Body of pancreas (tissue), 4 donors: ENCODE results near the gene BTG2. TPM values are rescaled to one million over a fixed set of nuclear protein-coding genes. Genes with fewer than 3 reads are reported as not detected.

ENCODE experiments used
- ATAC-seq: fragments of 150-250 bp; one replicate; pipeline ENCODE4 v1.9.1; 2016
- DNase-seq, 4 donors: peaks; one replicate each; pipeline ENCODE4 v3.0.0-alpha.2; 2019
- H3K27ac ChIP-seq, 4 donors: fragments of 200-600 bp; sonication (generic); 1 replicate in 3 of 4; 2 replicates in 1 of 4; pipeline versions ENCODE4 v1.5.1 to v1.6.1; 2016 to 2019; ENCODE audit warnings: mild to moderate bottlenecking in 1 of 4, mixed read lengths in 1 of 4, moderate library complexity in 1 of 4
- H3K27me3 ChIP-seq, 2 donors: fragments of 200-600 bp; sonication (generic); one replicate each; pipeline ENCODE4 v1.6.0; 2016; ENCODE audit warnings: mild to moderate bottlenecking in 1 of 2
- H3K36me3 ChIP-seq, 2 donors: fragments of 200-600 bp; sonication (generic); replicated peaks in 1 of 2; 2 replicates each; pipeline ENCODE4 v1.5.1; 2016; ENCODE audit warnings: low read depth in 2 of 2; ENCODE audit not compliant: insufficient read depth in 1 of 2
- H3K4me1 ChIP-seq: fragments of 200-600 bp; sonication (generic); one replicate; pipeline ENCODE4 v1.6.0; 2016
- H3K4me3 ChIP-seq, 2 donors: fragments of 200-600 bp; sonication (generic); 1 replicate in 1 of 2; 2 replicates in 1 of 2; pipeline ENCODE4 v1.5.1; 2016 to 2019
- H3K9me3 ChIP-seq, 3 donors: fragments of 200-600 bp; sonication (generic); 1 replicate in 2 of 3; 2 replicates in 1 of 3; pipeline ENCODE4 v1.5.1; 2016
- POLR2A ChIP-seq, 3 donors: fragments of 450-650 bp; IDR thresholded peaks; one replicate each; pipeline ENCODE4 v1.6.1; 2016; ENCODE audit warnings: antibody characterized with exemption in 3 of 3, mild to moderate bottlenecking in 2 of 3
- WGBS, 2 donors: methylation state at CpG; one replicate each; pipeline ENCODE4 v1.1.5; 2017; 5-methylcytosine and 5-hydroxymethylcytosine counted together
- intact Hi-C: fragments of 100-400 bp; cut with DNase I; formaldehyde crosslinking; loops from one replicate; pipeline ENCODE4 v1.15.1; 2023
- total RNA-seq, 2 donors: library from RNA; depleted of rRNA; stranded (reverse); fragments of >200 nt; gene quantifications; one replicate each; pipeline ENCODE4 v1.1.0, GENCODE V29; 2016
- TF ChIP-seq, protein P1 (sequence below), 7 experiments: fragments of 450-650 bp in 4 of 7; fragments of 200-600 bp in 3 of 7; sonication (generic) in 3 of 7; IDR thresholded peaks; one replicate each; pipeline ENCODE4 v1.5.1; 2016 to 2019; ENCODE audit warnings: antibody characterized with exemption in 7 of 7

Gene BTG2
- total RNA-seq, 2 donors from 2014 or later = 122 to 160 TPM

DNA sequence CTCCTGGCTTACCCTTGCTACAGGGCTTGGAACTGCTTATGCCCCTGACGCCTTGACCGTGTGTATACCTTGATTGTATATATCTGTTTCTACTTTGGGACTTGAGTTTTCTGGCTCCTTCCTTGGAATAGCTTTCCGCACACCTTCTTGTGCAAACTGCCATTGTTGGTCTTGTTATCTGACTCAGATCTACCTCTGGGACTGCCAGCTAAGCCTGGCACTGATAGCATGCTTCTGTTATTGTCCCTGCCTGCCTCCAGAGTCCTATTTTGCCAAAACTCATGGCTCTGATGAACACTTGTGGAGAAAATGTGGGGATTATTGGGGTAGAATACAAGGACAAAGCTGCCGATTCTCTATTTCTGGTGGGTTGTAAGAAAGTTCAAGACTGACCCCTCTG, 30.2 kb downstream of the BTG2 start:
- intact Hi-C loops = no loop called here
- ATAC-seq = no peak
- Histone ChIP-seq H3K27ac (no peak overlapping the region), H3K27me3 (no peaks in the 10 kb centered on the region), H3K4me3 (no peak overlapping the region), H3K36me3 (no peaks in the 10 kb centered on the region), H3K9me3 (no peaks in the 10 kb centered on the region), H3K4me1 (peaks cover 16% of the 10 kb centered on the region)
- no peak for DNase-seq
- TF ChIP-seq, protein P1, sequence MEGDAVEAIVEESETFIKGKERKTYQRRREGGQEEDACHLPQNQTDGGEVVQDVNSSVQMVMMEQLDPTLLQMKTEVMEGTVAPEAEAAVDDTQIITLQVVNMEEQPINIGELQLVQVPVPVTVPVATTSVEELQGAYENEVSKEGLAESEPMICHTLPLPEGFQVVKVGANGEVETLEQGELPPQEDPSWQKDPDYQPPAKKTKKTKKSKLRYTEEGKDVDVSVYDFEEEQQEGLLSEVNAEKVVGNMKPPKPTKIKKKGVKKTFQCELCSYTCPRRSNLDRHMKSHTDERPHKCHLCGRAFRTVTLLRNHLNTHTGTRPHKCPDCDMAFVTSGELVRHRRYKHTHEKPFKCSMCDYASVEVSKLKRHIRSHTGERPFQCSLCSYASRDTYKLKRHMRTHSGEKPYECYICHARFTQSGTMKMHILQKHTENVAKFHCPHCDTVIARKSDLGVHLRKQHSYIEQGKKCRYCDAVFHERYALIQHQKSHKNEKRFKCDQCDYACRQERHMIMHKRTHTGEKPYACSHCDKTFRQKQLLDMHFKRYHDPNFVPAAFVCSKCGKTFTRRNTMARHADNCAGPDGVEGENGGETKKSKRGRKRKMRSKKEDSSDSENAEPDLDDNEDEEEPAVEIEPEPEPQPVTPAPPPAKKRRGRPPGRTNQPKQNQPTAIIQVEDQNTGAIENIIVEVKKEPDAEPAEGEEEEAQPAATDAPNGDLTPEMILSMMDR (IDR thresholded peaks at IDR 0.05) = no peak
- TF ChIP-seq POLR2A (IDR thresholded peaks at IDR 0.05) = no peak
- 89 to 90% methylated on average over 4 of the region's 4 CpGs for WGBS, 2 donors

DNA sequence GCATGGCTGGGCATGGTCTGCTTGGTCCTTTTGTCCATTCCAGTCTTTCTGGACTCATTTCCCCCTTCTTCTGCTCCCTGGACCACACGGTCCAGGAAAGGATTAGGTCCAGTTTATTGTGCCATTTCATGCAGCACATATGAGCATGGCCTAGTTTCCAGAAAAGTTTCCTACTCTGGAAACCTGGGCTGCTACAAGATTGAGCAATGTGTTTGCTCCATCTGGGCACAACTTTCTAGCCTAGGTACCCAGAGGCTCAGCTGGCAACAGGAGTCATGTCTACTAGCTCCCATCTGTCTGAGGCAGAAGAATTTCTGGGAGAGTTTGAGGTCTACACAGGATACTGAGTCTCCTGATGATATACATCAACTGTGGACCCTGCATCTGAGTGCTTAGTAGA, 30.8 kb downstream of the BTG2 start:
- Histone ChIP-seq H3K9me3 (no peaks in the 10 kb centered on the region), H3K27me3 (no peaks in the 10 kb centered on the region), H3K4me1 (peaks cover 17% of the 10 kb centered on the region), H3K4me3 (no peak overlapping the region), H3K36me3 (no peaks in the 10 kb centered on the region), H3K27ac (no peak overlapping the region)
- peak in 1 of 4 donors; percentile 51 for DNase-seq
- no peak for ATAC-seq
- intact Hi-C loops = no loop called here
- WGBS, 2 donors = 17 to 50% methylated on average over 1 of the region's 1 CpG
- TF ChIP-seq, protein P1 (IDR thresholded peaks at IDR 0.05) = no peak

DNA sequence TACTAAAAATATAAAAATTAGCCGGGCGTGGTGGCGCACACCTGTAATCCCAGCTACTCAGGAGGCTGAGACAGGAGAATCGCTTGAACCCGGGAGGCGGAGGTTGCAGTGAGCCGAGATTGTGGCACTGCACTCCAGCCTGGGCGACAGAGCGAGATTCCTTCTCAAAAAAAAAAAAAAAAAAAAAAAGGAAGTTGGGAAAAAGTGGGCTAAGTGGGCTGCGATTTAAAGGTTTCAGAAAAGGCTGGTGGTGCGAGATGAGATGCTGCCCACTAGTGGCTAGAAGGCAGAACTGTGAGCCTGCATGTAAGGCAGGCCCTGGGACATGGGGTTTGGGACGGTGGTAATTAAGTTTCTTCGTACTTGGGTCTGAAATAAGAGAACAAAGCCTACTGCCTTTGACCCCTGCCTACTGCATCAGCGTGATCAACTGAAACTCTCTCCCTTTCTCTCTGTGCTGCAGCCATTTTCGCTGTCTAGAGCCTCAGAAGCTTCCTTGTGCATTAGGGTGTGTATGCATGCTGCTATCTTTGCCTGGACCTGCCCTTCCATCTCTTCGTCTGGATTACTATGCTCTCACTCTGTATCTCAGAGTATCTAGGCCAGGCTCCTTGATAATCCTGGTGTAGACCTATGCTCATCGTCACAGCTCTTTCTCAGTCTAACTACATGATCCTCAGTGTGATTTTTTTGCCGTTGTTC, 33.2 kb downstream of the BTG2 start:
- 46 to 50% methylated on average over 18 of the region's 18 CpGs for WGBS, 2 donors
- H3K36me3 ChIP-seq = no peaks in the 10 kb centered on the region
- TF ChIP-seq, protein P1 (IDR thresholded peaks at IDR 0.05) = peak; percentile 44 to 97 (median 89)
- TF ChIP-seq POLR2A (IDR thresholded peaks at IDR 0.05) = no peak
- H3K27ac ChIP-seq = no peak overlapping the region
- ATAC-seq = peak; percentile 62
- H3K4me1 ChIP-seq = peaks cover 17% of the 10 kb centered on the region
- no peaks in the 10 kb centered on the region for H3K9me3 ChIP-seq
- intact Hi-C loops = no loop called here
- peak; percentile 52 to 79 (median 72) for DNase-seq
- no peak overlapping the region for H3K4me3 ChIP-seq
- no peaks in the 10 kb centered on the region for H3K27me3 ChIP-seq

DNA sequence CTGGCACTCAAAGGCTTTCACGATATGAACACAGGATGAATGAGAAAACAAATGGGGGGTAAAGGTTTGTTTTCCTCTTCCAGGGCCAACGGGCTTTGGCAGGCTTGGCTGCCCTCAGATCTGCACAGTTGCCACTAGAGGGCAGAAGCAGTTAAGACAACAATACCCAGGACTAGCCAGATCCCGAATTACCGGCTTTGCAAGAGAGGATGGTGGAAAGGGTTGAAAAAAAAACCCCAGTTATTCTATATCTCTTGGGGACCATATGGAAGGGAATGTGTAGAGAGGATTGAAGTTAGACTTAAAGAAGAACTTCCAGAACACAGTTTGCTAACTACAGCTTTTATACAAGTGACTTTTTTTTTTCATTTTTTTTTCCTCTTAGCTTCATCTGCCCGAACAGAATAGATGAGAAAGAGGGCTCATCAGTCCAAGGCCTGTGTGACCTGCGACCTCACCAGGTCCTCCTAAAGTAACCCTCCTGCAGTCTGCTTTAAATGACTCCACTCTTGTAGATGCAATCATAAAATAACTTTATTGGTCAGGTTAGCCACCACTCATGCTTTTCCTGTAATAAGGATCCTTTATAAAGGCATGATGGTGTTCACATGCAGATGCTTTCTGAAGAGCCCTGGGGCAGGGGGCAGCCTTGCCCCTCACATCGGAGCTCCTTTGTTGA, 34.9 kb downstream of the BTG2 start:
- WGBS, 2 donors = 16 to 19% methylated on average over 7 of the region's 7 CpGs
- ATAC-seq (peak; percentile 87), DNase-seq (peak; percentile 75 to 87 (median 83))
- intact Hi-C loops = loop anchor here (5.0 kb wide), 1 partner anchor 102 kb away; no protein-coding TSS in a partner anchor
- Histone ChIP-seq H3K4me3 (no peak overlapping the region), H3K36me3 (no peaks in the 10 kb centered on the region), H3K27ac (peak overlapping the region in 3 of 4 donors; percentile 15 to 28 (median 24)), H3K27me3 (no peaks in the 10 kb centered on the region), H3K9me3 (no peaks in the 10 kb centered on the region), H3K4me1 (peaks cover 17% of the 10 kb centered on the region)
- no peak for TF ChIP-seq POLR2A (IDR thresholded peaks at IDR 0.05)
- TF ChIP-seq, protein P1 (IDR thresholded peaks at IDR 0.05) = peak; percentile 72 to 94 (median 89)
